Mucosa of descending colon (tissue), 3 donors: Measurements from ENCODE around the gene DLEC1. TPM values are rescaled to one million over a fixed set of nuclear protein-coding genes. Genes with fewer than 3 reads are reported as not detected.

Experiments used
- ATAC-seq: fragments of 200-7000 bp; cut with Tn5 transposase; one replicate; pipeline ENCODE4 v1.9.1; 2020; ENCODE audit warnings: mild to moderate bottlenecking, moderate library complexity
- DNase-seq, 3 donors: peaks; one replicate each; pipeline ENCODE4 v3.0.0-alpha.2; 2020
- H3K36me3 ChIP-seq: fragments of 200-600 bp; one replicate; pipeline ENCODE4 v1.8.0; 2021; ENCODE audit warnings: low read depth, mild to moderate bottlenecking
- H3K4me1 ChIP-seq: fragments of 200-600 bp; one replicate; pipeline ENCODE4 v1.8.0; 2021; ENCODE audit warnings: low read depth, mild to moderate bottlenecking
- H3K4me3 ChIP-seq: fragments of 200-600 bp; one replicate; pipeline ENCODE4 v1.8.0; 2021; ENCODE audit warnings: mild to moderate bottlenecking
- H3K9me3 ChIP-seq: fragments of 200-600 bp; one replicate; pipeline ENCODE4 v1.8.0; 2021; ENCODE audit warnings: mild to moderate bottlenecking
- CTCF ChIP-seq: fragments of 200-600 bp; IDR thresholded peaks from one replicate; pipeline ENCODE4 v1.8.0; 2022; ENCODE audit warnings: antibody characterized with exemption, mild to moderate bottlenecking
- intact Hi-C, 2 donors: fragments of 100-400 bp; cut with DNase I in 1 of 2; cut with micrococcal nuclease in 1 of 2; formaldehyde crosslinking; loops; one replicate each; pipeline versions ENCODE4 v1.11.0 to v1.11.1; 2022; cut with DNase I, micrococcal nuclease
- total RNA-seq, 3 donors: library from RNA; stranded (reverse); fragmentation: NEBNext Ultra II Directional in 2 of 3; extraction: Animal tissue kit (Norgen Biotek cat#: 25700) in 2 of 3; gene quantifications; one replicate each; pipeline versions ENCODE4 v1.2.1 to v1.2.4, GENCODE V29; 2021 to 2023
- donor health status: DM: no; HTN: no; CAD: no; lungs with moderate emphysema.
- donor health status: DM: no; HTN: no; CAD: no.
- donor health status: DM: no; HTN: yes; CAD: no.

Gene DLEC1
- total RNA-seq, 3 donors from 2014 or later: 0.73 to 1.7 (median 1.5) TPM

- H3K4me3 ChIP-seq: no peak overlapping the region
- no peak for TF ChIP-seq CTCF
- H3K36me3 ChIP-seq: no peaks in the 10 kb centered on the region
- H3K9me3 ChIP-seq: no peaks in the 10 kb centered on the region
- H3K4me1 ChIP-seq: peaks cover 38% of the 10 kb centered on the region
- intact Hi-C loops: no loop called here
- ATAC-seq (no peak), DNase-seq (peak in 2 of 3 donors; percentile 8 to 28)
Observed at GRCh38 chr3:38021196-38021595, 17.8 kb upstream of the DLEC1 start.

DNA sequence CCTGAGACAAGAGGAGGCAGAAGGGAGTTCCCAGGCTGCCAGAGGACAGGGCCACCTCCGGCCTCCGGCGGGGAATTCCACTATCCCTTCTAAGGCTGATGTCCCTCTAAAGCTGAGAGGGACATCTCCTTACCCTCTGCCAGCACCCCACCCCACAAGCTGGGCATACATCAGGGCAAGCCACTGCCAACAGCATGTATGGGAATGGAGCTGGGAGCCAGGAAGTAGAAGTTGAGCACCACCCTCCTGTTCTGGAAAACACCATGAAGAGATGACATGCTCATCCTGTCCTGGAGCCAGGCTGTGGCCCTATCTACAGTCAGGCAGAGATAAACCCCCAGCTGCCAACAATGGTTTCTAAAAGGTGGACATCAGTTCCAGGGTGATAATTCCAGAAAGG, 16.7 kb upstream of the DLEC1 start:
- intact Hi-C loops: no loop called here
- Histone ChIP-seq H3K9me3 (no peaks in the 10 kb centered on the region), H3K36me3 (no peaks in the 10 kb centered on the region), H3K4me1 (peaks cover 36% of the 10 kb centered on the region), H3K4me3 (no peak overlapping the region)
- DNase-seq (peak in 2 of 3 donors; percentile 19 to 35), ATAC-seq (no peak)
- TF ChIP-seq CTCF: no peak

- no peaks in the 10 kb centered on the region for H3K9me3 ChIP-seq
- no peak for ATAC-seq
- peak overlapping the region; percentile 38 for H3K4me3 ChIP-seq
- no peak for TF ChIP-seq CTCF
- no peaks in the 10 kb centered on the region for H3K36me3 ChIP-seq
- intact Hi-C loops: no loop called here
- peaks cover 35% of the 10 kb centered on the region for H3K4me1 ChIP-seq
- DNase-seq: peak in 2 of 3 donors; percentile 12 to 34
Observed at GRCh38 chr3:38022896-38023709, 15.9 kb upstream of the DLEC1 start.

DNA sequence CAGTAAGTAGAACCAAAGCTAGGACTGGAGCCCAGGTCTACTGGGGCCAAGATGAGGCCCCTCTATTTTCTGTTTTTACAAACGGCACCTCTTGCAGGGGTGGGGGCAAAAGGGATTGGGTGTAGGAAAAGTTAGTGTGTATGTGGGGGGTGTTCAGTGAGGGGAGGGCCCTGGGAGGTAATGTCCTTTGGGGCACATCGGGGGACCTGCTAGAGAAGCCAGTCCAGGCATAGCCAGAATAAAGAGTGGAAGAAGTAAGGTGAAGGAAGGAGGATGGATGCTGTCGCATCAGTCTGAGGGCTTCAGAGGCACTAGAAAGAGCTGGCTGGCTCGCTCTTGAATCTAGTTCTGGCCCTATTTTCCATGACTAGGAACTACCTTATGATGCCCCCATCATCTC, 12.2 kb upstream of the DLEC1 start:
- no peak for ATAC-seq
- peaks cover 64% of the 10 kb centered on the region for H3K4me1 ChIP-seq

More for the DNA sequence above, 12.2 kb upstream of the DLEC1 start:
- peak in 1 of 3 donors; percentile 7 for DNase-seq
- H3K4me3 ChIP-seq: no peak overlapping the region
- no peak for TF ChIP-seq CTCF
- no peaks in the 10 kb centered on the region for H3K9me3 ChIP-seq
- H3K36me3 ChIP-seq: no peaks in the 10 kb centered on the region
- intact Hi-C loops: no loop called here
